Activated CD4-positive, alpha-beta T cell treated with anti-CD3 and anti-CD28 coated beads for 36 hours (primary cell): ENCODE results near the gene ABRAXAS1. TPM values are rescaled to one million over a fixed set of nuclear protein-coding genes. Genes with fewer than 3 reads are reported as not detected.
"Not testable (repeated sequence)": the region's sequence is repeated elsewhere in the genome, so short reads cannot be mapped to it uniquely, and the experiment has no call there.

Experiments used
- ATAC-seq: fragments of 200-7000 bp; cut with Tn5 transposase; one replicate; pipeline ENCODE4 v1.10.0; 2021; ENCODE audit warnings: mild to moderate bottlenecking, moderate library complexity
- CTCF ChIA-PET: fragments of 350-600 bp; sonication (Branson Sonifier 250); formaldehyde crosslinking; loops from one replicate; lab custom pipeline; 2021; ENCODE audit warnings: antibody characterized with exemption; lab: Charles Lee
- POLR2A ChIA-PET: fragments of 350-600 bp; sonication (Branson Sonifier 250); formaldehyde crosslinking; loops from one replicate; lab custom pipeline; 2021; ENCODE audit warnings: antibody characterized with exemption, inconsistent platforms; lab: Charles Lee
- DNase-seq: peaks from one replicate; pipeline ENCODE4 v3.0.0-alpha.2; 2020
- H3K27ac Mint-ChIP-seq: one replicate; pipeline ENCODE4 v1.8.0; 2021; ENCODE audit warnings: mixed read lengths
- H3K27me3 Mint-ChIP-seq: one replicate; pipeline ENCODE4 v1.8.0; 2021; ENCODE audit warnings: mixed read lengths
- H3K36me3 Mint-ChIP-seq: one replicate; pipeline ENCODE4 v1.8.0; 2021; ENCODE audit warnings: low read depth, mixed read lengths
- H3K4me1 Mint-ChIP-seq: one replicate; pipeline ENCODE4 v1.8.0; 2021; ENCODE audit warnings: mixed read lengths
- H3K4me3 Mint-ChIP-seq: one replicate; pipeline ENCODE4 v1.8.0; 2021; ENCODE audit warnings: mild to moderate bottlenecking, moderate library complexity, mixed read lengths
- H3K9me3 Mint-ChIP-seq: one replicate; pipeline ENCODE4 v1.8.0; 2021; ENCODE audit warnings: low read depth, mixed read lengths
- intact Hi-C, 2 experiments: fragments of 100-400 bp; cut with DNase I in 1 of 2; cut with micrococcal nuclease in 1 of 2; formaldehyde crosslinking; loops; one replicate each; pipeline versions ENCODE4 v1.14.2 to v1.15.1; 2022 to 2024; cut with DNase I, micrococcal nuclease
- total RNA-seq, 2 experiments: library from RNA; stranded (reverse); gene quantifications; one replicate each; pipeline ENCODE4 v1.2.3, GENCODE V29; 2021

ABRAXAS1 gene
- 10 to 100 TPM; 19.2 to 22.6 TPM for total RNA-seq

- Mint-ChIP-seq H3K27me3 (no peaks in the 10 kb centered on the region), H3K27ac (peak within 1 kb of the TSS; percentile 94), H3K4me3 (peak within 1 kb of the TSS; percentile 91), H3K36me3 (no peaks in the 10 kb centered on the region), H3K9me3 (no peaks in the 10 kb centered on the region), H3K4me1 (peaks cover 10% of the 10 kb centered on the region)
- intact Hi-C loops, result loop anchor here (1.0 to 10.0 kb wide), 8 partner anchors 28 to 1100 kb away; partner anchors contain the start of genes CDS1 (in 1 of the 2), COPS4 (in 1 of the 2), GPAT3 (in 1 of the 2) and HELQ (in 1 of the 2)
- ATAC-seq (peak; percentile 95), DNase-seq (peak; percentile 97)
- ChIA-PET POLR2A (no interaction called here), CTCF (interaction anchor here (0.6 to 1.5 kb wide), 9 partner anchors 13 to 1115 kb away, joined by 3 to 5 read pairs (median 3); no protein-coding TSS in a partner anchor)
Measured at GRCh38 chr4:83484500-83485461, at the start of gene ABRAXAS1. ABRAXAS1 (minus strand) TSS chr4:83485100; CDS start chr4:83485072, 28 bp downstream.

GRCh38 chr4:83527671-83528070 is 42.8 kb upstream of the ABRAXAS1 start:
- intact Hi-C loops, result no loop called here
- DNase-seq (no peak), ATAC-seq (no peak)
- ChIA-PET CTCF (interaction anchor here (0.6 kb wide), 1 partner anchor 27 kb away, joined by 4 read pairs; no protein-coding TSS in a partner anchor), POLR2A (no interaction called here)
- no peak overlapping the region for H3K27ac Mint-ChIP-seq
- no peaks in the 10 kb centered on the region for H3K4me1 Mint-ChIP-seq
- H3K9me3 Mint-ChIP-seq, result no peaks in the 10 kb centered on the region
- peaks cover 11% of the 10 kb centered on the region for H3K27me3 Mint-ChIP-seq
- no peaks in the 10 kb centered on the region for H3K36me3 Mint-ChIP-seq
- H3K4me3 Mint-ChIP-seq, result no peak overlapping the region

DNA sequence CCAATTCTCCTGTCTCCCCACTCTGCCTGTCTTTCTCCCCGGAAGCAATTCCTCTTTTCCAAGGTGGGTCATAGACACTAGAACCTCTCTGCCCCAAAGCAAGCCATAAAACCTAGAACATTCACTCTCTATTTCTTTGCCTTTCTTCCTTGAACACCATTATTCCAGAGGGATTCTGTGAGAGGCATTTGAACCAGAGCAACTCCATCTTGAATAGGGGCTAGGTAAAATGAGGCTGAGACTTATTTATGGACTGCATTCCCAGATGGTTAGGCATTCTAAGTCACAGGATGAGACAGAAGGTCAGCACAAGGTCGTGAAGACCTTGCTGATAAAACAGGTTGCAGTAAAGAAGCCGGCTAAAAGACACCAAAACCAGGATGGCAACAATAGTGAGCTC is 37.3 kb upstream of the ABRAXAS1 start:
- intact Hi-C loops, result no loop called here
- CTCF ChIA-PET, result interaction anchor here (1.4 kb wide), 1 partner anchor 31 kb away, joined by 3 read pairs; no protein-coding TSS in a partner anchor
- H3K36me3 Mint-ChIP-seq, result no peaks in the 10 kb centered on the region
- H3K4me3 Mint-ChIP-seq, result no peak overlapping the region
- DNase-seq, result no peak
- no peaks in the 10 kb centered on the region for H3K4me1 Mint-ChIP-seq
- POLR2A ChIA-PET, result no interaction called here
- H3K27ac Mint-ChIP-seq, result no peak overlapping the region
- peaks cover 2% of the 10 kb centered on the region for H3K27me3 Mint-ChIP-seq
- H3K9me3 Mint-ChIP-seq, result no peaks in the 10 kb centered on the region
- no peak for ATAC-seq

GRCh38 chr4:83516042-83516772 is 31.3 kb upstream of the ABRAXAS1 start:
- no peak overlapping the region for H3K4me3 Mint-ChIP-seq
- H3K9me3 Mint-ChIP-seq, result no peaks in the 10 kb centered on the region
- DNase-seq, result no peak
- ChIA-PET POLR2A (no interaction called here), CTCF (no interaction called here)
- intact Hi-C loops, result no loop called here
- H3K27me3 Mint-ChIP-seq, result no peaks in the 10 kb centered on the region
- H3K4me1 Mint-ChIP-seq, result no peaks in the 10 kb centered on the region
- no peak overlapping the region for H3K27ac Mint-ChIP-seq
- ATAC-seq, result no peak
- no peaks in the 10 kb centered on the region for H3K36me3 Mint-ChIP-seq

DNA sequence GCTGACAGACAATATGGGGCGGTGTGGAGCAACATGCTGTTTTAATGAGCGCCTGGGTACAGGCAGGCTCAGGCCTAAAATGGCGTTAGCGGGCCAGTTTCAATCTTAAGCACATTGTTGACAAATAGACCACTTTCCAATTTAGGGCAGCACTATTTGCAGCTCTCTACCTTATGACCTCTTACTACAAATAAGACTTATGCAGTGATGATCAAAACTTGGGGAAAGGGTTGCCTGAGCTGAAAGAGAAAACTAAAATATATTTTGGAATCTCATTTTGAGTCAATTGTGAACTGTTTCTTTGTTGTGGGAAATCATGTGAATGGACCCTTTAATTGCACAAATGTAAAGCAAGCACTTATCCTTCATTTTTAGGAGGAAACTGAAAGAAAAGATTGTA is 25.5 kb upstream of the ABRAXAS1 start:
- ChIA-PET POLR2A (no interaction called here), CTCF (interaction anchor here (1.4 to 4.1 kb wide), 5 partner anchors 11 to 133 kb away, joined by 3 to 29 read pairs (median 7); partner anchors contain the start of gene GPAT3)
- no peak for ATAC-seq
- no peaks in the 10 kb centered on the region for H3K4me1 Mint-ChIP-seq
- H3K4me3 Mint-ChIP-seq, result no peak overlapping the region
- no peaks in the 10 kb centered on the region for H3K27me3 Mint-ChIP-seq
- H3K9me3 Mint-ChIP-seq, result no peaks in the 10 kb centered on the region
- no peak for DNase-seq
- intact Hi-C loops, result no loop called here
- no peak overlapping the region for H3K27ac Mint-ChIP-seq
- no peaks in the 10 kb centered on the region for H3K36me3 Mint-ChIP-seq

DNA sequence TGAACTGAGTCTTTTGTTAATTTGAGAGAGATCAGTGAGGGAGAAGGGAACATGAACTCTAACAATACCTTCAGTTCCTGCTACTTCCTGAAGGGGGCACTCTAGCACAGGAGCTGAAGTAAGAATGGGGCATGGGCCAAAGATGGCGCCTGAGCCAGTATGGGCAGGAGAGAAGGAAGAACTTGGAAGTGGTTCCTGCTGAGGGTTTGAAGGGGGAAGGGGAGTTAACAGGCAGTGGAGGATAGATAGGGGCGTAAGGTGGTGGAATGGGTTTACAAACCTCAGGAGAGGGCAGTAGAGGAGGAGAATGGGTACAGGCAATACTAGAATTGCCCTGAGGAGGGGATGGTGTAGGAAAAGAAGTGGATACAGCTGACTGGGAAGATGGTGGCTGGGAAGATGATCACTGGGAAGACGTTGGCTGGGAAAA is 24.3 kb upstream of the ABRAXAS1 start:
- POLR2A ChIA-PET, result not testable (repeated sequence)

DNA sequence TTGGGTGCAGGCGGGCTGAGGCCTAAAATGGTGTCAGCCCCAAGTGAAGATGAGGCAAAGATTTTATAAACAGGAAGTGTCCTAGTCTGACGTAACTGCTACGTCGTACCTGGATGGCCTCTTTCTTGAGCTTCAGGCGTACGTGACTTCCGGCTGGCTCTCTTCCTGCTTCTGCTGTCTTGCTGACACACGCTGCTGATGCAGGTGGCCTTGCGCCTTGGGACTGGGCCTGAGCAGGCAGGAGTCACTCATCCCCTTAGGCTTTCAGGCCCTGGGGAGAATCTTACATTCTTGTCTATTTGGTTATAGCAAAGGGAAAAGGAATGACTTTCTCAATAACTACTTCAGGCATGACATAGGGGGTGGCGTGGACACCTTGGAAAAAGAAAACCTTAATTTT is 20.1 kb upstream of the ABRAXAS1 start:
- Mint-ChIP-seq H3K4me1 (peaks cover 12% of the 10 kb centered on the region), H3K36me3 (no peaks in the 10 kb centered on the region), H3K9me3 (no peaks in the 10 kb centered on the region), H3K27ac (peak overlapping the region; percentile 32), H3K4me3 (no peak overlapping the region), H3K27me3 (no peaks in the 10 kb centered on the region)
- POLR2A ChIA-PET, result interaction anchor here (0.6 kb wide), 1 partner anchor 836 kb away, joined by 3 read pairs; no protein-coding TSS in a partner anchor
- intact Hi-C loops, result loop anchor here in 1 of 2 experiments (5.0 to 10.0 kb wide), 2 partner anchors 77 to 1000 kb away; no protein-coding TSS in a partner anchor
- ATAC-seq (no peak), DNase-seq (no peak)
- CTCF ChIA-PET, result interaction anchor here (1.2 kb wide), 1 partner anchor 140 kb away, joined by 4 read pairs; no protein-coding TSS in a partner anchor

More for the DNA sequence above, 24.3 kb upstream of the ABRAXAS1 start:
- H3K27me3 Mint-ChIP-seq, H3K36me3 Mint-ChIP-seq, H3K4me3 Mint-ChIP-seq, H3K4me1 Mint-ChIP-seq, H3K9me3 Mint-ChIP-seq, H3K27ac Mint-ChIP-seq: not testable (repeated sequence)
- DNase-seq, result peak; percentile 77
- peak; percentile 60 for ATAC-seq
- CTCF ChIA-PET, result interaction anchor here (0.6 to 4.1 kb wide), 16 partner anchors 12 to 143 kb away, joined by 3 to 29 read pairs (median 4); partner anchors contain the start of gene GPAT3
- intact Hi-C loops, result loop anchor here (1.0 to 10.0 kb wide), 3 partner anchors 73 to 996 kb away; no protein-coding TSS in a partner anchor

DNA sequence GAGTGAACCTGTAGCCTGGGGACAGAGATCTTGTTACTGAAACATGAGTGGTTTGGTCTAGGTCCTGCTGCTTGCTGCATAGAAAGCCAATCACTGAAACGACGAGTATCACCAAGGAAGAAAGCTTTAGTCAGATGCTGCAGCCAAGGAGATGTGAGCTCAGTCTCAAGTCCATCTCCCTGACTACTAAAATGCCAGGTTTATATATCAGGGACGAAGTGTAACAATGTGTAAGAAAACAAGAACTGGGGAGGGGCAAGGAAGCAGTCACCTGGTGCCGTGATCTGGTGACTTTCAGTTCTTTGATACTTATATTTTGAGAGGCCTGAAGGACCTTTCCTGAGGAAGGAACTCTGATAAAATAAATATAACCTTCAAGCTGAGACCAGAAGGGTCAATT is 19.6 kb upstream of the ABRAXAS1 start:
- H3K27ac Mint-ChIP-seq, result peak overlapping the region; percentile 32
- H3K4me3 Mint-ChIP-seq, result no peak overlapping the region
- ChIA-PET CTCF (interaction anchor here (1.2 to 2.0 kb wide), 2 partner anchors 13 to 141 kb away, joined by 4 to 9 read pairs; no protein-coding TSS in a partner anchor), POLR2A (no interaction called here)
- no peaks in the 10 kb centered on the region for H3K9me3 Mint-ChIP-seq
- H3K4me1 Mint-ChIP-seq, result peaks cover 12% of the 10 kb centered on the region
- DNase-seq (no peak), ATAC-seq (no peak)
- H3K36me3 Mint-ChIP-seq, result no peaks in the 10 kb centered on the region
- intact Hi-C loops, result loop anchor here in 1 of 2 experiments (10.0 kb wide), 1 partner anchor 1000 kb away; no protein-coding TSS in a partner anchor
- H3K27me3 Mint-ChIP-seq, result no peaks in the 10 kb centered on the region

GRCh38 chr4:83503974-83504373 is 19.1 kb upstream of the ABRAXAS1 start:
- Mint-ChIP-seq H3K27me3 (no peaks in the 10 kb centered on the region), H3K4me3 (no peak overlapping the region), H3K9me3 (no peaks in the 10 kb centered on the region), H3K36me3 (no peaks in the 10 kb centered on the region), H3K4me1 (peaks cover 12% of the 10 kb centered on the region), H3K27ac (peak overlapping the region; percentile 32)
- POLR2A ChIA-PET, result no interaction called here
- intact Hi-C loops, result loop anchor here in 1 of 2 experiments (10.0 kb wide), 1 partner anchor 1001 kb away; no protein-coding TSS in a partner anchor
- CTCF ChIA-PET, result interaction anchor here (0.6 to 2.0 kb wide), 2 partner anchors 12 to 237 kb away, joined by 3 to 9 read pairs; no protein-coding TSS in a partner anchor
- ATAC-seq (peak; percentile 51), DNase-seq (peak; percentile 28)

DNA sequence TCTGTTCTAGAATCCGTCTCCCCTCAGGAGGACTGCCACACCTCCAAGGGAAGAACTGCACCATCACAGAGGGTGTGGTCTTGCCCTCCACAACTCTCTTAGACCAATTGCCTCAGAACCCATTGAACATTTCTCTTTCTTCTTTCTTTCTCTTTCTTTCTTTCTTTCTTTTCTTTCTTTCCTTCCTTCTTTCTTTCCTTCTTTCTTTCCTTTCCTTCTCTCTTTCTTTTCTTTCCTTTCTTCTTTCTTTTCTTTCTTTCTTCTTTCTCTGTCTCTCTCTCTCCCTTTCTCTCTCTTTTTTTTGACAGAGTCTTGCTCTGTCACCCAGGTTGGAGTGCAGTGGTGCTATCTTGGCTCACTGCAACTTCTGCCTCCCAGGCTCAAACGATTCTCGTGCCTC is 16.8 kb upstream of the ABRAXAS1 start:
- ChIA-PET CTCF (interaction anchor here (0.7 to 0.9 kb wide), 3 partner anchors 26 to 228 kb away, joined by 3 to 4 read pairs (median 4); no protein-coding TSS in a partner anchor), POLR2A (interaction anchor here (0.7 kb wide), 1 partner anchor 202 kb away, joined by 4 read pairs; no protein-coding TSS in a partner anchor)
- not testable (repeated sequence) for H3K36me3 Mint-ChIP-seq, H3K4me3 Mint-ChIP-seq, DNase-seq, H3K9me3 Mint-ChIP-seq, H3K27ac Mint-ChIP-seq, ATAC-seq, H3K27me3 Mint-ChIP-seq
- H3K4me1 Mint-ChIP-seq, result peaks cover 12% of the 10 kb centered on the region
- intact Hi-C loops, result loop anchor here in 1 of 2 experiments (10.0 kb wide), 1 partner anchor 1003 kb away; no protein-coding TSS in a partner anchor
